Gastrocnemius medialis (tissue), 4 donors: ENCODE results near the gene TOR2A.

ENCODE experiments used
- POLR2A ChIP-seq, 2 donors: fragments of 450-650 bp; IDR thresholded peaks; one replicate each; pipeline ENCODE4 v1.6.1; 2017; ENCODE audit warnings: antibody characterized with exemption in 2 of 2, mild to moderate bottlenecking in 2 of 2, moderate library complexity in 2 of 2
- TF ChIP-seq, protein P1 (sequence below), 5 experiments: fragments of 450-650 bp in 3 of 5; fragments of 200-600 bp in 2 of 5; sonication (generic) in 2 of 5; IDR thresholded peaks in 4 of 5; conservative IDR thresholded peaks in 1 of 5; 1 replicate in 4 of 5; 2 replicates in 1 of 5; pipeline ENCODE4 v1.5.1; 2016 to 2019; ENCODE audit warnings: antibody characterized with exemption in 5 of 5, mild to moderate bottlenecking in 3 of 5, moderate library complexity in 3 of 5

DNA sequence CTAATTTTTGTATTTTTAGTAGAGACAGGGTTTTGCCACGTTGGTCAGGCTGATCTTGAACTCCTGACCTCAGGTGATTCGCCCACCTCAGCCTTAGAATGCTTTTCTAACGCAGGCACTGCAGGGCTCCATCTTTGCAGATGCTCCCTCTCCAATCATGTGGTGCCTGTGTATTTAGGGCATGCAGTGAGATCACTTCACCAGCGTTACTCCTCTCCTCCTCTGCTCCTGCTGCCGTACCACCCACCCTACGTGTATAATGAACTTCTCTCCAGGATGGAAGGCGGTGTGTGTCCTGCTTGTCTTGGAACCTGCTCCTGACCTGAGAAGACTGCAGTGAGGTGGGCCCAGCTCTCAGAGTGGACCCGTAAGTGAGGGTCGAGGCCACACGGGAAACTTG lies 42.0 kb downstream of the TOR2A start:
- TF ChIP-seq, protein P1, sequence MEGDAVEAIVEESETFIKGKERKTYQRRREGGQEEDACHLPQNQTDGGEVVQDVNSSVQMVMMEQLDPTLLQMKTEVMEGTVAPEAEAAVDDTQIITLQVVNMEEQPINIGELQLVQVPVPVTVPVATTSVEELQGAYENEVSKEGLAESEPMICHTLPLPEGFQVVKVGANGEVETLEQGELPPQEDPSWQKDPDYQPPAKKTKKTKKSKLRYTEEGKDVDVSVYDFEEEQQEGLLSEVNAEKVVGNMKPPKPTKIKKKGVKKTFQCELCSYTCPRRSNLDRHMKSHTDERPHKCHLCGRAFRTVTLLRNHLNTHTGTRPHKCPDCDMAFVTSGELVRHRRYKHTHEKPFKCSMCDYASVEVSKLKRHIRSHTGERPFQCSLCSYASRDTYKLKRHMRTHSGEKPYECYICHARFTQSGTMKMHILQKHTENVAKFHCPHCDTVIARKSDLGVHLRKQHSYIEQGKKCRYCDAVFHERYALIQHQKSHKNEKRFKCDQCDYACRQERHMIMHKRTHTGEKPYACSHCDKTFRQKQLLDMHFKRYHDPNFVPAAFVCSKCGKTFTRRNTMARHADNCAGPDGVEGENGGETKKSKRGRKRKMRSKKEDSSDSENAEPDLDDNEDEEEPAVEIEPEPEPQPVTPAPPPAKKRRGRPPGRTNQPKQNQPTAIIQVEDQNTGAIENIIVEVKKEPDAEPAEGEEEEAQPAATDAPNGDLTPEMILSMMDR (IDR thresholded peaks at IDR 0.05 in 4 of 5, conservative IDR thresholded peaks at IDR 0.05 in 1 of 5), result no peak
- TF ChIP-seq POLR2A (IDR thresholded peaks at IDR 0.05), result no peak
